ENCODE data around the gene SEH1L. TPM values are rescaled to one million over a fixed set of nuclear protein-coding genes. Genes with fewer than 3 reads are reported as not detected.

SEH1L gene
- total and polyA plus RNA-seq, 4 donors, result 24.2 to 43.8 (median 26.4) TPM

DNA sequence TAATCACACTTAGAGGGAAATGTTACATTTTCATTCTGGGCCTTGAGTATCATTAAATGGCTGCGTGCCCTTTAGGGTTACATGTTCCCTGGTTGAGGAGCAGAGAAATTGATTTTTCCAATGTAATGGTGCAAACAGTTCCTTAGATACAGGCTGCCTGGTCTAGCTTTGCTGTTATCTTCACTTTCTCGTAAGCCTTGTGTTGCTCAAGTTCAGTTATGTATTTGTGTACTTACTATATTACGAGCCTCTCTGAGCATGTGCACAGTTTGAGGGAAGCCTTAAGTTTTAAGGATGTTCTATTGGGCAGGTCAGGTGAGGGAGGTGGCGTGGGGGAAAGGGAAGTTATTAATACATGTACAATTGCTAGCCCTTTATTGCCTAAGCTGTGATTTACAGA, 67.0 kb downstream of the SEH1L start:
- H3K27ac ChIP-seq (ENCODE audit: low read depth in 1 of 2, low read length in 1 of 2), result peak overlapping the region in 1 of 2 donors; percentile 60
- H3K36me3 ChIP-seq (ENCODE audit: control insufficient read depth in 4 of 4, insufficient read depth in 4 of 4, low read length in 4 of 4), result peaks cover 23 to 41% (median 26%) of the 10 kb centered on the region in 4 donors
- H3K27me3 ChIP-seq (ENCODE audit: control insufficient read depth in 3 of 3, insufficient read depth in 3 of 3, low read length in 2 of 3), result no peaks in the 10 kb centered on the region
- 87 to 94% methylated on average over 4 of the region's 4 CpGs for WGBS, 2 donors
- no peak for ATAC-seq (ENCODE audit: insufficient read depth, low FRiP score)
- no peaks in the 10 kb centered on the region for H3K9me3 ChIP-seq (ENCODE audit: control insufficient read depth in 4 of 4, insufficient read depth in 3 of 4, low read length in 3 of 4)
- H3K4me1 ChIP-seq (ENCODE audit: control insufficient read depth in 5 of 5, insufficient read depth in 5 of 5, low read length in 5 of 5), result peaks cover 0 to 9% (median 0%) of the 10 kb centered on the region in 5 donors
- no peak for DNase-seq
- TF ChIP-seq, protein P1, sequence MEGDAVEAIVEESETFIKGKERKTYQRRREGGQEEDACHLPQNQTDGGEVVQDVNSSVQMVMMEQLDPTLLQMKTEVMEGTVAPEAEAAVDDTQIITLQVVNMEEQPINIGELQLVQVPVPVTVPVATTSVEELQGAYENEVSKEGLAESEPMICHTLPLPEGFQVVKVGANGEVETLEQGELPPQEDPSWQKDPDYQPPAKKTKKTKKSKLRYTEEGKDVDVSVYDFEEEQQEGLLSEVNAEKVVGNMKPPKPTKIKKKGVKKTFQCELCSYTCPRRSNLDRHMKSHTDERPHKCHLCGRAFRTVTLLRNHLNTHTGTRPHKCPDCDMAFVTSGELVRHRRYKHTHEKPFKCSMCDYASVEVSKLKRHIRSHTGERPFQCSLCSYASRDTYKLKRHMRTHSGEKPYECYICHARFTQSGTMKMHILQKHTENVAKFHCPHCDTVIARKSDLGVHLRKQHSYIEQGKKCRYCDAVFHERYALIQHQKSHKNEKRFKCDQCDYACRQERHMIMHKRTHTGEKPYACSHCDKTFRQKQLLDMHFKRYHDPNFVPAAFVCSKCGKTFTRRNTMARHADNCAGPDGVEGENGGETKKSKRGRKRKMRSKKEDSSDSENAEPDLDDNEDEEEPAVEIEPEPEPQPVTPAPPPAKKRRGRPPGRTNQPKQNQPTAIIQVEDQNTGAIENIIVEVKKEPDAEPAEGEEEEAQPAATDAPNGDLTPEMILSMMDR (IDR thresholded peaks at IDR 0.05; ENCODE audit: control extremely low read depth, extremely low read depth), result no peak
- H3K4me3 ChIP-seq, result no peak overlapping the region
- no peak overlapping the region for H3K9ac ChIP-seq (ENCODE audit: insufficient read depth in 1 of 2, low read length in 2 of 2)

- Histone ChIP-seq H3K4me1 (ENCODE audit: control insufficient read depth in 5 of 5, insufficient read depth in 5 of 5, low read length in 5 of 5) (peaks cover 0 to 9% (median 0%) of the 10 kb centered on the region in 5 donors), H3K4me3 (no peak overlapping the region), H3K9me3 (ENCODE audit: control insufficient read depth in 4 of 4, insufficient read depth in 3 of 4, low read length in 3 of 4) (peaks cover 0 to 2% (median 0%) of the 10 kb centered on the region in 4 donors), H3K36me3 (ENCODE audit: control insufficient read depth in 4 of 4, insufficient read depth in 4 of 4, low read length in 4 of 4) (peaks cover 19 to 35% (median 26%) of the 10 kb centered on the region in 4 donors), H3K27ac (ENCODE audit: low read depth in 1 of 2, low read length in 1 of 2) (no peak overlapping the region), H3K27me3 (ENCODE audit: control insufficient read depth in 3 of 3, insufficient read depth in 3 of 3, low read length in 2 of 3) (no peaks in the 10 kb centered on the region), H3K9ac (ENCODE audit: insufficient read depth in 1 of 2, low read length in 2 of 2) (no peak overlapping the region)
- WGBS, 2 donors, result 89 to 94% methylated on average over 2 of the region's 2 CpGs
- TF ChIP-seq, protein P1 (IDR thresholded peaks at IDR 0.05; ENCODE audit: control extremely low read depth, extremely low read depth), result no peak
- no peak for ATAC-seq (ENCODE audit: insufficient read depth, low FRiP score)
- no peak for DNase-seq
These were observed 69.5 kb downstream of the SEH1L start for GRCh38 chr18:13017247-13017875.

DNA sequence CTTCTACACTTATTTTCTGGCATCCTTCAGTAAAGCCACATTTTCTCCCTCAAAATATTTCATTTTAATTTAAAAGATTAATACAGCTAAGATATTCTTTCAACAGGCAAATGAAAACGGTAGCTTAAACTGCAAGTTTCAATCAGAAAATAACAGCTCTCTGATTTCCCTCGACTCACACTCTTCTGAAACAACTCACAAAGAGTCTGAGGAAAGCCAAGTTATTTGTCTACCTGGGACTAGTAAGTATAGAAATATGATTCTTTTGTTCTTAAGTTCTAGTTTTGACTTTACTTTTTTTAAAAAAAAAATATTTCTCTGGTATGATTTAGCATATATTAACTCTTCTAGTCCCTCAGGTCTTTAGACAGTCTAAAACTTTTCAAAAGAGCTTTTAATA, 70.6 kb downstream of the SEH1L start:
- WGBS, 2 donors, result 90 to 92% methylated on average over 2 of the region's 2 CpGs
- H3K4me1 ChIP-seq (ENCODE audit: control insufficient read depth in 5 of 5, insufficient read depth in 5 of 5, low read length in 5 of 5), result peaks cover 0 to 9% (median 0%) of the 10 kb centered on the region in 5 donors
- DNase-seq, result no peak
- H3K9ac ChIP-seq (ENCODE audit: insufficient read depth in 1 of 2, low read length in 2 of 2), result no peak overlapping the region
- no peaks in the 10 kb centered on the region for H3K27me3 ChIP-seq (ENCODE audit: control insufficient read depth in 3 of 3, insufficient read depth in 3 of 3, low read length in 2 of 3)
- no peak for ATAC-seq (ENCODE audit: insufficient read depth, low FRiP score)
- no peak overlapping the region for H3K27ac ChIP-seq (ENCODE audit: low read depth in 1 of 2, low read length in 1 of 2)
- H3K36me3 ChIP-seq (ENCODE audit: control insufficient read depth in 4 of 4, insufficient read depth in 4 of 4, low read length in 4 of 4), result peaks cover 16 to 34% (median 24%) of the 10 kb centered on the region in 4 donors
- H3K4me3 ChIP-seq, result no peak overlapping the region
- H3K9me3 ChIP-seq (ENCODE audit: control insufficient read depth in 4 of 4, insufficient read depth in 3 of 4, low read length in 3 of 4), result peaks cover 0 to 4% (median 0%) of the 10 kb centered on the region in 4 donors
- TF ChIP-seq, protein P1 (IDR thresholded peaks at IDR 0.05; ENCODE audit: control extremely low read depth, extremely low read depth), result no peak
